Ascending aorta (tissue), 2 donors: ENCODE results near the gene SULT1A2. TPM values are rescaled to one million over a fixed set of nuclear protein-coding genes. Genes with fewer than 3 reads are reported as not detected.
"Not testable (repeated sequence)": the region's sequence is repeated elsewhere in the genome, so short reads cannot be mapped to it uniquely, and the experiment has no call there.

Source experiments
- DNase-seq, 2 donors: peaks; one replicate each; pipeline ENCODE4 v3.0.0-alpha.2; 2019; ENCODE audit warnings: low spot score in 2 of 2
- H3K27ac ChIP-seq, 2 donors: fragments of 200-600 bp; sonication (generic); one replicate each; pipeline ENCODE4 v1.5.1; 2016 to 2017; ENCODE audit warnings: mild to moderate bottlenecking in 1 of 2
- H3K27me3 ChIP-seq: fragments of 200-600 bp; sonication (generic); one replicate; pipeline ENCODE4 v1.5.1; 2017
- H3K36me3 ChIP-seq, 2 donors: fragments of 200-600 bp; sonication (generic); one replicate each; pipeline ENCODE4 v1.5.1; 2016
- H3K4me1 ChIP-seq, 2 donors: fragments of 200-600 bp; sonication (generic); one replicate each; pipeline ENCODE4 v1.5.1; 2016 to 2017; ENCODE audit warnings: mild to moderate bottlenecking in 1 of 2
- H3K4me3 ChIP-seq, 2 donors: fragments of 200-600 bp; sonication (generic); one replicate each; pipeline ENCODE4 v1.5.1; 2016 to 2017; ENCODE audit warnings: mild to moderate bottlenecking in 1 of 2
- H3K9me3 ChIP-seq, 2 donors: fragments of 200-600 bp; sonication (generic); one replicate each; pipeline ENCODE4 v1.5.1; 2016
- CTCF ChIP-seq, 3 experiments: fragments of 200-600 bp in 2 of 3; fragments of 450-650 bp in 1 of 3; sonication (generic) in 2 of 3; IDR thresholded peaks; one replicate each; pipeline ENCODE4 v1.5.1; 2016 to 2019; ENCODE audit warnings: antibody characterized with exemption in 3 of 3, mild to moderate bottlenecking in 1 of 3, moderate library complexity in 1 of 3
- intact Hi-C: fragments of 100-400 bp; cut with DNase I; formaldehyde crosslinking; loops from one replicate; pipeline ENCODE4 v1.15.1; 2023
- total RNA-seq: library from RNA; depleted of rRNA; stranded (reverse); fragments of >200 nt; gene quantifications from one replicate; pipeline ENCODE4 v1.1.0, GENCODE V29; 2016

The SULT1A2 gene
- 4.3 TPM for total RNA-seq

GRCh38 chr16:28596840-28597691, at the start of gene SULT1A2:
SULT1A2 (minus strand) TSS chr16:28597050; CDS start chr16:28595930, 1,120 bp downstream.
- no peak within 1 kb of the TSS for H3K4me3 ChIP-seq
- no peaks in the 10 kb centered on the region for H3K4me1 ChIP-seq
- no peak within 1 kb of the TSS for H3K27ac ChIP-seq
- no peaks in the 10 kb centered on the region for H3K36me3 ChIP-seq
- no peak for DNase-seq
- H3K27me3 ChIP-seq: no peaks in the 10 kb centered on the region
- no peaks in the 10 kb centered on the region for H3K9me3 ChIP-seq
- no peak for TF ChIP-seq CTCF (IDR thresholded peaks at IDR 0.05)
- intact Hi-C loops: no loop called here

- H3K4me3 ChIP-seq, DNase-seq, H3K36me3 ChIP-seq, H3K27me3 ChIP-seq, H3K9me3 ChIP-seq, H3K4me1 ChIP-seq, H3K27ac ChIP-seq, intact Hi-C loops: not testable (repeated sequence)
Observed at GRCh38 chr16:28639959-28640358, 43.1 kb upstream of the SULT1A2 start.

- H3K4me3 ChIP-seq, intact Hi-C loops, H3K27me3 ChIP-seq, H3K4me1 ChIP-seq, H3K36me3 ChIP-seq, H3K27ac ChIP-seq, H3K9me3 ChIP-seq, DNase-seq: not testable (repeated sequence)
Observed at GRCh38 chr16:28638359-28638758, 41.5 kb upstream of the SULT1A2 start.

DNA sequence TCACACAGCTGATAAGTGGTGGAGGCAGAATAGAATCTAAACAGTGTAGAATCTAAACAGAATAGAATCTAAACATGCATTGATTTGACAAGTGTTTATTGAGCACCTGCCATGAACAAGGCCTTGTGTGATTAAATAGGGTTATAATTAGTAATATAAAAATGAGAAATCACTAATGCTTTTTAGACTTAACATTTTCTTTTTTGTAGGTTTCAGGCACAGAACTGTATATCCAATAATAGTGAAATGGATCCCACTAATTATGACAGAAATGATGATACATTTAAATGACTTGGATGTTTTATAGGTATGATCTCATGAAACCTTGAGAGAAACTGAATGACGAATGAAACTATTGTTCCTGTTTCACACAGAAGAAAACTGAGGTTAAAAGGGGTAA, 40.9 kb upstream of the SULT1A2 start, which contains the start of gene NPIPB8:
Gene NPIPB8 (plus strand): TSS at position 301 of the 400 bp plus-strand sequence. CDS start 296 bp downstream, outside the sequence.
- H3K4me3 ChIP-seq, H3K4me1 ChIP-seq, H3K27ac ChIP-seq, H3K27me3 ChIP-seq, intact Hi-C loops, H3K9me3 ChIP-seq, DNase-seq, H3K36me3 ChIP-seq: not testable (repeated sequence)

DNA sequence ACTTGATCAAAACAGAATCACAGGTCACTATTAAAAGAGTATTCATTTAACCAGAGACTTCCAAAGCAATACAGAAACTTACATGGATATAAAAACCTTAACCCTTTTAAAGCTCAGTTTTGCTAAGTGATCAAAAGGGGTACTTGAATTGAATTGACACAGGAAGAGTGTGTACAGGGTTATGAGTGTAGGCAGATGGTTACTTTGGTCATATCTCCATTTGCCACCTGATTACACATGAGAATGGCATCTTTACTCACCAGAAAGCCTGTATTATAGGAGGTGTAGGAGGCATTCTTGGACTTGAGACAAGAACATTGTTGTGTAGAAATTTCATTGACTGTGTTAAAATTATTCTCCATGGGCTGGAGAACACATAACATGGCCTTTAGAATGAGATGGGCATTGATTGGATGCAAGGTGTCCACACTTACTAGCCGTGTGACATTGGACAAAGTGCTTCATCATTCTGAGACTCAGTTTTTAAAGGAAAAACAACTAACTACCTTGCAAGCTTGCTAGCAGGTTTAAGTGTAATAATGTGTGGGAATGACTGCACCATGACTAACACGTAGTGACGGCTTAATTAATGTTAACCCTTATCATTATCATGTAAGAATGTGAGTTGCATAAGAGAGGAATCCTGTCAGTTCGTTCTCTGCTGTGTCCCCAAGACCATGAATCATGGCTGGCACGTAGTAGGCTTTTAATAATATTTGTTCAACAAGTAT, 39.4 kb upstream of the SULT1A2 start:
- intact Hi-C loops, H3K9me3 ChIP-seq, H3K4me1 ChIP-seq, H3K36me3 ChIP-seq, H3K27me3 ChIP-seq, H3K27ac ChIP-seq, H3K4me3 ChIP-seq, DNase-seq: not testable (repeated sequence)

GRCh38 chr16:28630905-28631304, 34.1 kb upstream of the SULT1A2 start:
- intact Hi-C loops, H3K4me1 ChIP-seq, DNase-seq, H3K27me3 ChIP-seq, H3K36me3 ChIP-seq, H3K27ac ChIP-seq, H3K9me3 ChIP-seq, H3K4me3 ChIP-seq: not testable (repeated sequence)

DNA sequence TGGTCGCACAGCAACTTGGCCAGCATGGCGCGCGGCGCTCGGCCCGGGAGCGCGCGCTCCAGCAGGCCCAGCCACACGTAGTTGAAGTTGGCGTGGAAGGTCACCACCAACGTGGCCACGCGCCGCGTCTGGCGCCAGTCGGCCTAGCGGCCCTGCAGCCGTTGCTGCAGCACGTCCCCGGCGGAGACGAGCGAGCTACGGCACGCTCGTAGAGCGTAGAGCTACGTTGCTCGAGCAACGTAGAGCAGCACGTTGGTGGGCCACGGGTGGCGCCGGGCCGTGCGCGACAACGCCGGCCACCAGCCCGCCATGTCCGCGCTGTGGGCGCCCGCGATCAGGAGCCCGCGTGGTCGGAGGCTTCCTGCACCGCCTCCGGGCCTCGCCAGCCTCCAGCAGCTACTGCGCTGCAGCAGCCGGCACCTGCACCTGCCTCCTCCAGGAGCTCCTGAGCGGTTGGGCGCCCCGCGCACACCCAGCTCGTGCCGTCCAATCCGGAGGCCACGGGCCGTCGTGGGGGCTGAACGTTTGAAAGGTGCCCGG, 26.4 kb upstream of the SULT1A2 start:
- H3K27me3 ChIP-seq: no peaks in the 10 kb centered on the region
- TF ChIP-seq CTCF (IDR thresholded peaks at IDR 0.05): no peak
- H3K9me3 ChIP-seq: no peaks in the 10 kb centered on the region
- no peaks in the 10 kb centered on the region for H3K4me1 ChIP-seq
- peak overlapping the region; percentile 49 to 67 for H3K4me3 ChIP-seq
- DNase-seq: no peak
- H3K27ac ChIP-seq: no peak overlapping the region
- intact Hi-C loops: no loop called here
- H3K36me3 ChIP-seq: no peaks in the 10 kb centered on the region

DNA sequence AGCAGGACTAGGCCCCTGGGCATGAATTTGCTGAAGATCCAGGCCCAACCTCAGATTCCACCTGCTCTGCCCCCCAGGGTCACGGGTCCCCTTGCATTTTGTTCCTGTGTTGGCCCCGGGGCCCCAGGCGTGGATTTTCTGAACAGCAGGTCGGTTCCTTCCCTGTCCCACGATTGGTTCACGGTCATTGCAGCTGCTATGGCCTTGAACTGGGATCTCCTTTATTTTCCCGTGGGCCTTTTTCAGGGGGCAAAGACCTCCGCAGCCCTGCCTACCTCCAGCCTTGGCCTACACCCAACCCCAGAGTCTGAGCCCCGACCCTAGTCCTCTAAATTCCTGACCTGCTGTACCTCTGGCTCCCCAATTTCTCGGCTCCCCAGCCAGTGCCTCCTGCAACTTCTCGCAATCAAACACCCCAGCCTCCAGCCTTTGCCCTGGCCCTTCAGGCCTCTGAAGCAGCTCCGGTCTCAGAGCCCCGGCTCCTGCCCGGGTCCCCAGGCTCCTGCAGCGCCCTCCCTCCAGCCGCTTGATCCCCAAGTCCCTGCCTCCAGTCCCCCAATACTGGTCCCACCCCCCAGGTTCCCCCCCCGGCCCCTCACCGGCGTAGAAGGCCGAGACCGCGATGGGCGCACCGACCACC, 25.8 kb upstream of the SULT1A2 start:
- peak overlapping the region; percentile 49 to 67 for H3K4me3 ChIP-seq

More for the DNA sequence above, 25.8 kb upstream of the SULT1A2 start:
- H3K27ac ChIP-seq, intact Hi-C loops, H3K4me1 ChIP-seq, H3K9me3 ChIP-seq, H3K36me3 ChIP-seq, H3K27me3 ChIP-seq, DNase-seq: not testable (repeated sequence)
